Putamen (tissue), 1 donor: ENCODE data around the gene TP73.

Source experiments
- DNase-seq: peaks from one replicate; pipeline ENCODE4 v3.0.0-alpha.2; 2016; ENCODE audit warnings: low spot score

TP73 gene

GRCh38 chr1:3729594-3730542 is 77.6 kb downstream of the TP73 start:
- no peak for DNase-seq

GRCh38 chr1:3730543-3731247 is 78.4 kb downstream of the TP73 start:
- no peak for DNase-seq

GRCh38 chr1:3731583-3732433 is 79.5 kb downstream of the TP73 start:
- DNase-seq, result peak; percentile 55

GRCh38 chr1:3732434-3733093 is 80.2 kb downstream of the TP73 start:
- no peak for DNase-seq

- no peak for DNase-seq
These were observed 81.0 kb downstream of the TP73 start for GRCh38 chr1:3733094-3733882.

- DNase-seq, result no peak
These were observed 81.7 kb downstream of the TP73 start for GRCh38 chr1:3733883-3734589.

GRCh38 chr1:3734602-3735001 is 82.3 kb downstream of the TP73 start:
- DNase-seq, result no peak

GRCh38 chr1:3735027-3735681 is 82.8 kb downstream of the TP73 start:
- DNase-seq, result no peak

- DNase-seq, result no peak
These were observed 83.4 kb downstream of the TP73 start for GRCh38 chr1:3735688-3736087.

- no peak for DNase-seq
These were observed 83.8 kb downstream of the TP73 start for GRCh38 chr1:3736131-3736561.

- no peak for DNase-seq
These were observed 84.4 kb downstream of the TP73 start for GRCh38 chr1:3736708-3737107.

GRCh38 chr1:3738943-3739342 is 86.6 kb downstream of the TP73 start:
- DNase-seq, result no peak

GRCh38 chr1:3740042-3740441 is 87.7 kb downstream of the TP73 start:
- DNase-seq, result no peak

GRCh38 chr1:3740752-3741151 is 88.4 kb downstream of the TP73 start:
- DNase-seq, result no peak

GRCh38 chr1:3741566-3742438 is 89.5 kb downstream of the TP73 start:
- DNase-seq, result no peak

- no peak for DNase-seq
These were observed 90.4 kb downstream of the TP73 start for GRCh38 chr1:3742439-3743298.

GRCh38 chr1:3743421-3743820 is 91.1 kb downstream of the TP73 start:
- DNase-seq, result no peak

GRCh38 chr1:3743826-3744225 is 91.5 kb downstream of the TP73 start:
- no peak for DNase-seq
